HEK293 (cell line): ENCODE measurements around the gene FCMR.

Experiments used
- CTCF ChIA-PET: fragments of 350-600 bp; formaldehyde crosslinking; extraction: SDS; loops from one replicate; lab custom pipeline; 2021; ENCODE audit warnings: antibody characterized with exemption; lab: Yijun Ruan, JAX
- POLR2A ChIA-PET: fragments of 300-600 bp; formaldehyde crosslinking; extraction: SDS; loops from one replicate; lab custom pipeline; 2020; ENCODE audit warnings: antibody characterized with exemption, inconsistent platforms; lab: Yijun Ruan, JAX
- H3K27ac ChIP-seq: fragments of 200-500 bp; sonication (Bioruptor generic); 2 replicates; pipeline ENCODE4 v1.5.1; 2014; ENCODE audit warnings: low read depth, low read length, control low read depth, inconsistent platforms; ENCODE audit errors: extremely low read depth
- H3K36me3 ChIP-seq, 2 experiments: fragments of 200-500 bp in 1 of 2; sonication (Bioruptor generic) in 1 of 2; 1 replicate in 1 of 2; 2 replicates in 1 of 2; pipeline ENCODE4 v1.5.1; 2014 to 2017; ENCODE audit warnings: inconsistent platforms in 2 of 2, low read length in 2 of 2; ENCODE audit not compliant: control insufficient read depth in 2 of 2, insufficient read depth in 1 of 2
- H3K4me1 ChIP-seq: fragments of 200-500 bp; sonication (Bioruptor generic); 2 replicates; pipeline ENCODE4 v1.5.1; 2014; ENCODE audit warnings: mild to moderate bottlenecking, low read length, inconsistent platforms; ENCODE audit not compliant: control insufficient read depth, insufficient read depth
- H3K4me3 ChIP-seq: 2 replicates; pipeline ENCODE4 v1.5.1; 2011; ENCODE audit warnings: low read depth, mild to moderate bottlenecking, control low read depth, low read length, moderate library complexity
- H3K9me3 ChIP-seq: fragments of 200-500 bp; sonication (Bioruptor generic); 2 replicates; pipeline ENCODE4 v1.5.1; 2014; ENCODE audit warnings: low read depth, low read length, inconsistent platforms; ENCODE audit not compliant: control insufficient read depth, insufficient read depth
- AEBP2 ChIP-seq: fragments of 450-650 bp; formaldehyde crosslinking; IDR thresholded peaks from 2 replicates; pipeline ENCODE4 v1.5.1; 2016; ENCODE audit warnings: missing biosample characterization, missing genetic modification characterization, borderline replicate concordance
- ATF2 ChIP-seq: fragments of 450-650 bp; formaldehyde crosslinking; IDR thresholded peaks from 2 replicates; pipeline ENCODE4 v1.5.1; 2016; ENCODE audit warnings: missing biosample characterization, missing genetic modification characterization, low read depth
- HIC1 ChIP-seq: fragments of 450-650 bp; formaldehyde crosslinking; IDR thresholded peaks from 2 replicates; pipeline ENCODE4 v1.5.1; 2016; ENCODE audit warnings: missing biosample characterization, missing genetic modification characterization
- KLF7 ChIP-seq: fragments of 450-650 bp; formaldehyde crosslinking; IDR thresholded peaks from 2 replicates; pipeline ENCODE4 v1.5.1; 2016; ENCODE audit warnings: missing biosample characterization, missing genetic modification characterization, borderline replicate concordance
- MZF1 ChIP-seq: fragments of 450-650 bp; formaldehyde crosslinking; IDR thresholded peaks from 2 replicates; pipeline ENCODE4 v1.5.1; 2017; ENCODE audit warnings: missing biosample characterization, missing genetic modification characterization, borderline replicate concordance
- OSR2 ChIP-seq: fragments of 450-650 bp; formaldehyde crosslinking; IDR thresholded peaks from 2 replicates; pipeline ENCODE4 v1.5.1; 2016; ENCODE audit warnings: missing biosample characterization, missing genetic modification characterization
- SALL2 ChIP-seq: fragments of 450-650 bp; formaldehyde crosslinking; IDR thresholded peaks from 2 replicates; pipeline ENCODE4 v1.5.0; 2017; ENCODE audit warnings: missing biosample characterization, mild to moderate bottlenecking, missing genetic modification characterization, borderline replicate concordance
- SCRT2 ChIP-seq: fragments of 450-650 bp; formaldehyde crosslinking; IDR thresholded peaks from 2 replicates; pipeline ENCODE4 v1.5.1; 2016; ENCODE audit warnings: missing biosample characterization, missing genetic modification characterization
- ZNF148 ChIP-seq: fragments of 450-650 bp; formaldehyde crosslinking; IDR thresholded peaks from 2 replicates; pipeline ENCODE4 v1.5.0; 2017; ENCODE audit warnings: missing biosample characterization, missing genetic modification characterization, borderline replicate concordance
- ZNF174 ChIP-seq: fragments of 450-650 bp; formaldehyde crosslinking; IDR thresholded peaks from 2 replicates; pipeline ENCODE4 v1.5.0; 2017; ENCODE audit warnings: missing biosample characterization, mild to moderate bottlenecking, missing genetic modification characterization
- ZNF202 ChIP-seq: fragments of 450-650 bp; formaldehyde crosslinking; IDR thresholded peaks from 2 replicates; pipeline ENCODE4 v1.5.1; 2016; ENCODE audit warnings: missing biosample characterization, missing genetic modification characterization, borderline replicate concordance
- ZNF211 ChIP-seq: fragments of 450-650 bp; formaldehyde crosslinking; IDR thresholded peaks from 2 replicates; pipeline ENCODE4 v1.5.1; 2016; ENCODE audit warnings: low read depth, missing biosample characterization, missing genetic modification characterization
- ZNF223 ChIP-seq: fragments of 450-650 bp; formaldehyde crosslinking; IDR thresholded peaks from 2 replicates; pipeline ENCODE4 v1.5.1; 2016; ENCODE audit warnings: missing biosample characterization, missing genetic modification characterization
- ZNF26 ChIP-seq: fragments of 450-650 bp; formaldehyde crosslinking; IDR thresholded peaks from 2 replicates; pipeline ENCODE4 v1.5.1; 2016; ENCODE audit warnings: missing biosample characterization, missing genetic modification characterization
- ZNF311 ChIP-seq: fragments of 450-650 bp; formaldehyde crosslinking; IDR thresholded peaks from 2 replicates; pipeline ENCODE4 v1.5.1; 2017; ENCODE audit warnings: missing biosample characterization, missing genetic modification characterization, borderline replicate concordance
- ZNF335 ChIP-seq: fragments of 450-650 bp; formaldehyde crosslinking; conservative IDR thresholded peaks from 2 replicates; pipeline ENCODE4 v1.5.1; 2016; ENCODE audit warnings: missing biosample characterization, missing genetic modification characterization
- ZNF394 ChIP-seq: fragments of 450-650 bp; formaldehyde crosslinking; IDR thresholded peaks from 2 replicates; pipeline ENCODE4 v1.5.1; 2016; ENCODE audit warnings: missing biosample characterization, missing genetic modification characterization, mild to moderate bottlenecking, moderate library complexity, borderline replicate concordance
- ZNF518A ChIP-seq: fragments of 450-650 bp; formaldehyde crosslinking; conservative IDR thresholded peaks from 2 replicates; pipeline ENCODE4 v1.5.1; 2016; ENCODE audit warnings: low read depth, missing biosample characterization, missing genetic modification characterization
- ZNF561 ChIP-seq: fragments of 450-650 bp; IDR thresholded peaks from 2 replicates; pipeline ENCODE4 v1.5.1; 2018; ENCODE audit warnings: missing biosample characterization, missing genetic modification characterization, borderline replicate concordance
- ZNF623 ChIP-seq: fragments of 450-650 bp; formaldehyde crosslinking; IDR thresholded peaks from 2 replicates; pipeline ENCODE4 v1.5.1; 2016; ENCODE audit warnings: missing biosample characterization, missing genetic modification characterization
- ZNF830 ChIP-seq: fragments of 450-650 bp; IDR thresholded peaks from 2 replicates; pipeline ENCODE4 v1.5.0; 2018; ENCODE audit warnings: missing biosample characterization, missing genetic modification characterization, low read depth, mild to moderate bottlenecking, moderate library complexity

Gene FCMR

GRCh38 chr1:206883876-206884275 lies 37.9 kb downstream of the FCMR start:
- TF ChIP-seq MZF1 (tag by site-specific recombination) (no peak), ZNF561 (no peak), ZNF26 (tag by site-specific recombination) (no peak), KLF7 (no peak), ZNF830 (no peak), SALL2 (tag by site-specific recombination) (no peak), ZNF518A (no peak), AEBP2 (tag by site-specific recombination) (no peak)
- POLR2A ChIA-PET: no interaction called here
- CTCF ChIA-PET: interaction anchor here (0.6 to 3.1 kb wide), 6 partner anchors 11 to 194 kb away, joined by 3 to 10 read pairs (median 4); partner anchors contain the start of gene IL20
- H3K9me3 ChIP-seq: no peaks in the 10 kb centered on the region
- H3K4me1 ChIP-seq: no peaks in the 10 kb centered on the region
- no peaks in the 10 kb centered on the region for H3K36me3 ChIP-seq
- H3K27ac ChIP-seq: no peak overlapping the region
- H3K4me3 ChIP-seq: no peak overlapping the region

GRCh38 chr1:206883160-206883559 lies 38.6 kb downstream of the FCMR start:
- ChIA-PET POLR2A (no interaction called here), CTCF (interaction anchor here (0.6 to 3.1 kb wide), 7 partner anchors 8 to 195 kb away, joined by 3 to 10 read pairs (median 4); partner anchors contain the start of gene IL20)
- no peak overlapping the region for H3K4me3 ChIP-seq
- TF ChIP-seq OSR2 (tag by site-specific recombination) (no peak), ZNF335 (no peak), ZNF202 (tag by site-specific recombination) (no peak), ZNF311 (tag by site-specific recombination) (no peak), SCRT2 (tag by site-specific recombination) (no peak), ZNF148 (tag by site-specific recombination) (no peak), ATF2 (no peak), ZNF211 (tag by site-specific recombination) (no peak), ZNF223 (tag by site-specific recombination) (no peak), ZNF174 (tag by site-specific recombination) (no peak), ZNF623 (no peak), ZNF394 (tag by site-specific recombination) (no peak), HIC1 (tag by site-specific recombination) (no peak)

More at GRCh38 chr1:206883160-206883559, 38.6 kb downstream of the FCMR start:
- no peak overlapping the region for H3K27ac ChIP-seq
- no peaks in the 10 kb centered on the region for H3K4me1 ChIP-seq
- no peaks in the 10 kb centered on the region for H3K36me3 ChIP-seq
- H3K9me3 ChIP-seq: no peaks in the 10 kb centered on the region
